ENCODE data around the gene METTL25. TPM values are rescaled to one million over a fixed set of nuclear protein-coding genes. Genes with fewer than 3 reads are reported as not detected.

Gene METTL25
- total RNA-seq, 1 experiment from 2014 or later: 6.3 TPM

DNA sequence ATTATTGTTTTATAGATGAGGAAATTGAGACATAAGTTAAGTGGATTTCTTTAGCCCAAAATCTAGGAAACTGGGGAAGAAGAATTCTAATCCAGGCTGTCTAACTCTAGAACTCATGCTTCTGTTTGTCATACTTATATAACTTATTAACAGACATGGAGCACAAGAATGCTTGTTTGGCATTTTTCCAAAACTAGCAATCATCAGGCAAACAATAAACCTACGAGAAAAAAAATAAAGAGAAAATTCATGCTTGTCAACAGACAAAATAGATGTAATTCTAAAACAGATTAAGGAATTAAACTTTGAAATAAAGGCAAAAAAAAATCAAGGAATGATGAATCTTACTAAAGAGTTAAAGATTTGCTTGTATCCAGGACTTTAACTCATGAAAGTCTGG lies 103.1 kb downstream of the METTL25 start (continued):
- no peak for TF ChIP-seq TEAD4 (CRISPR knock-in tag; IDR thresholded peaks at IDR 0.05)
- TF ChIP-seq, protein P1, sequence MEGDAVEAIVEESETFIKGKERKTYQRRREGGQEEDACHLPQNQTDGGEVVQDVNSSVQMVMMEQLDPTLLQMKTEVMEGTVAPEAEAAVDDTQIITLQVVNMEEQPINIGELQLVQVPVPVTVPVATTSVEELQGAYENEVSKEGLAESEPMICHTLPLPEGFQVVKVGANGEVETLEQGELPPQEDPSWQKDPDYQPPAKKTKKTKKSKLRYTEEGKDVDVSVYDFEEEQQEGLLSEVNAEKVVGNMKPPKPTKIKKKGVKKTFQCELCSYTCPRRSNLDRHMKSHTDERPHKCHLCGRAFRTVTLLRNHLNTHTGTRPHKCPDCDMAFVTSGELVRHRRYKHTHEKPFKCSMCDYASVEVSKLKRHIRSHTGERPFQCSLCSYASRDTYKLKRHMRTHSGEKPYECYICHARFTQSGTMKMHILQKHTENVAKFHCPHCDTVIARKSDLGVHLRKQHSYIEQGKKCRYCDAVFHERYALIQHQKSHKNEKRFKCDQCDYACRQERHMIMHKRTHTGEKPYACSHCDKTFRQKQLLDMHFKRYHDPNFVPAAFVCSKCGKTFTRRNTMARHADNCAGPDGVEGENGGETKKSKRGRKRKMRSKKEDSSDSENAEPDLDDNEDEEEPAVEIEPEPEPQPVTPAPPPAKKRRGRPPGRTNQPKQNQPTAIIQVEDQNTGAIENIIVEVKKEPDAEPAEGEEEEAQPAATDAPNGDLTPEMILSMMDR (IDR thresholded peaks at IDR 0.05): no peak

DNA sequence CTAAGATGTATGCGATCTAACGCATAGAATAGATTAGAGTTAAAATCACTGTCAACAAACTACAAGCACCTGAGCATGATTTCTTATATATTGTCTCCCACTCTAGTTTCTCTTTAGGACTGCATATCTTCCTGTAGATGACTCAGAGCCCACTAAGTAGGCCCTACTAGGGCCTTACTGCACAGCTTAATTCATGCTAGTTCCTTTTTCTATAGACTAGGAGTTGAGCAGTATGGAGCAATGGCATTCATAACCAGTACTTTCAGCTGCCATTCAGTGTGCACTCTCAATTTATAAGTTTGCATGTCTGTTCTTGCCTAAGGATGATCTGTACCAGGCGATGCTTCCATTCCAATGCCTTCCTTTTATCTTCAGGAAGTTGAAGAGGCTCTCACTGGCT lies 103.5 kb downstream of the METTL25 start:
- ChIA-PET POLR2A (no interaction called here), CTCF (no interaction called here)
- no peak overlapping the region for H3K4me3 Mint-ChIP-seq
- H3K36me3 Mint-ChIP-seq: no peaks in the 10 kb centered on the region
- TF ChIP-seq SMAD3 (CRISPR knock-in tag; IDR thresholded peaks at IDR 0.05; ENCODE audit: borderline replicate concordance): no peak
- TF ChIP-seq, protein P2, sequence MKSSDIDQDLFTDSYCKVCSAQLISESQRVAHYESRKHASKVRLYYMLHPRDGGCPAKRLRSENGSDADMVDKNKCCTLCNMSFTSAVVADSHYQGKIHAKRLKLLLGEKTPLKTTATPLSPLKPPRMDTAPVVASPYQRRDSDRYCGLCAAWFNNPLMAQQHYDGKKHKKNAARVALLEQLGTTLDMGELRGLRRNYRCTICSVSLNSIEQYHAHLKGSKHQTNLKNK (CRISPR knock-in tag; IDR thresholded peaks at IDR 0.05): no peak
- TF ChIP-seq, protein P3, sequence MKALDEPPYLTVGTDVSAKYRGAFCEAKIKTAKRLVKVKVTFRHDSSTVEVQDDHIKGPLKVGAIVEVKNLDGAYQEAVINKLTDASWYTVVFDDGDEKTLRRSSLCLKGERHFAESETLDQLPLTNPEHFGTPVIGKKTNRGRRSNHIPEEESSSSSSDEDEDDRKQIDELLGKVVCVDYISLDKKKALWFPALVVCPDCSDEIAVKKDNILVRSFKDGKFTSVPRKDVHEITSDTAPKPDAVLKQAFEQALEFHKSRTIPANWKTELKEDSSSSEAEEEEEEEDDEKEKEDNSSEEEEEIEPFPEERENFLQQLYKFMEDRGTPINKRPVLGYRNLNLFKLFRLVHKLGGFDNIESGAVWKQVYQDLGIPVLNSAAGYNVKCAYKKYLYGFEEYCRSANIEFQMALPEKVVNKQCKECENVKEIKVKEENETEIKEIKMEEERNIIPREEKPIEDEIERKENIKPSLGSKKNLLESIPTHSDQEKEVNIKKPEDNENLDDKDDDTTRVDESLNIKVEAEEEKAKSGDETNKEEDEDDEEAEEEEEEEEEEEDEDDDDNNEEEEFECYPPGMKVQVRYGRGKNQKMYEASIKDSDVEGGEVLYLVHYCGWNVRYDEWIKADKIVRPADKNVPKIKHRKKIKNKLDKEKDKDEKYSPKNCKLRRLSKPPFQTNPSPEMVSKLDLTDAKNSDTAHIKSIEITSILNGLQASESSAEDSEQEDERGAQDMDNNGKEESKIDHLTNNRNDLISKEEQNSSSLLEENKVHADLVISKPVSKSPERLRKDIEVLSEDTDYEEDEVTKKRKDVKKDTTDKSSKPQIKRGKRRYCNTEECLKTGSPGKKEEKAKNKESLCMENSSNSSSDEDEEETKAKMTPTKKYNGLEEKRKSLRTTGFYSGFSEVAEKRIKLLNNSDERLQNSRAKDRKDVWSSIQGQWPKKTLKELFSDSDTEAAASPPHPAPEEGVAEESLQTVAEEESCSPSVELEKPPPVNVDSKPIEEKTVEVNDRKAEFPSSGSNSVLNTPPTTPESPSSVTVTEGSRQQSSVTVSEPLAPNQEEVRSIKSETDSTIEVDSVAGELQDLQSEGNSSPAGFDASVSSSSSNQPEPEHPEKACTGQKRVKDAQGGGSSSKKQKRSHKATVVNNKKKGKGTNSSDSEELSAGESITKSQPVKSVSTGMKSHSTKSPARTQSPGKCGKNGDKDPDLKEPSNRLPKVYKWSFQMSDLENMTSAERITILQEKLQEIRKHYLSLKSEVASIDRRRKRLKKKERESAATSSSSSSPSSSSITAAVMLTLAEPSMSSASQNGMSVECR (CRISPR knock-in tag; IDR thresholded peaks at IDR 0.05; ENCODE audit: borderline replicate concordance): no peak
- TF ChIP-seq OVOL2 (CRISPR knock-in tag; IDR thresholded peaks at IDR 0.05; ENCODE audit: borderline replicate concordance): no peak
- no peak for TF ChIP-seq ATF1 (CRISPR knock-in tag; IDR thresholded peaks at IDR 0.05)
- no peak for TF ChIP-seq ESRRA (CRISPR knock-in tag; IDR thresholded peaks at IDR 0.05; ENCODE audit: borderline replicate concordance)
- TF ChIP-seq RORB (CRISPR knock-in tag; IDR thresholded peaks at IDR 0.05): no peak
- no peak for TF ChIP-seq ZNF138 (CRISPR knock-in tag; conservative IDR thresholded peaks at IDR 0.05)
- TF ChIP-seq, protein P4, sequence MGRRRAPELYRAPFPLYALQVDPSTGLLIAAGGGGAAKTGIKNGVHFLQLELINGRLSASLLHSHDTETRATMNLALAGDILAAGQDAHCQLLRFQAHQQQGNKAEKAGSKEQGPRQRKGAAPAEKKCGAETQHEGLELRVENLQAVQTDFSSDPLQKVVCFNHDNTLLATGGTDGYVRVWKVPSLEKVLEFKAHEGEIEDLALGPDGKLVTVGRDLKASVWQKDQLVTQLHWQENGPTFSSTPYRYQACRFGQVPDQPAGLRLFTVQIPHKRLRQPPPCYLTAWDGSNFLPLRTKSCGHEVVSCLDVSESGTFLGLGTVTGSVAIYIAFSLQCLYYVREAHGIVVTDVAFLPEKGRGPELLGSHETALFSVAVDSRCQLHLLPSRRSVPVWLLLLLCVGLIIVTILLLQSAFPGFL (CRISPR knock-in tag; IDR thresholded peaks at IDR 0.05; ENCODE audit: borderline replicate concordance): no peak
- TF ChIP-seq, protein P5, sequence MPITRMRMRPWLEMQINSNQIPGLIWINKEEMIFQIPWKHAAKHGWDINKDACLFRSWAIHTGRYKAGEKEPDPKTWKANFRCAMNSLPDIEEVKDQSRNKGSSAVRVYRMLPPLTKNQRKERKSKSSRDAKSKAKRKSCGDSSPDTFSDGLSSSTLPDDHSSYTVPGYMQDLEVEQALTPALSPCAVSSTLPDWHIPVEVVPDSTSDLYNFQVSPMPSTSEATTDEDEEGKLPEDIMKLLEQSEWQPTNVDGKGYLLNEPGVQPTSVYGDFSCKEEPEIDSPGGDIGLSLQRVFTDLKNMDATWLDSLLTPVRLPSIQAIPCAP (CRISPR knock-in tag; IDR thresholded peaks at IDR 0.05): no peak
- TF ChIP-seq SOX15 (CRISPR knock-in tag; IDR thresholded peaks at IDR 0.05): no peak
- TF ChIP-seq, protein P6, sequence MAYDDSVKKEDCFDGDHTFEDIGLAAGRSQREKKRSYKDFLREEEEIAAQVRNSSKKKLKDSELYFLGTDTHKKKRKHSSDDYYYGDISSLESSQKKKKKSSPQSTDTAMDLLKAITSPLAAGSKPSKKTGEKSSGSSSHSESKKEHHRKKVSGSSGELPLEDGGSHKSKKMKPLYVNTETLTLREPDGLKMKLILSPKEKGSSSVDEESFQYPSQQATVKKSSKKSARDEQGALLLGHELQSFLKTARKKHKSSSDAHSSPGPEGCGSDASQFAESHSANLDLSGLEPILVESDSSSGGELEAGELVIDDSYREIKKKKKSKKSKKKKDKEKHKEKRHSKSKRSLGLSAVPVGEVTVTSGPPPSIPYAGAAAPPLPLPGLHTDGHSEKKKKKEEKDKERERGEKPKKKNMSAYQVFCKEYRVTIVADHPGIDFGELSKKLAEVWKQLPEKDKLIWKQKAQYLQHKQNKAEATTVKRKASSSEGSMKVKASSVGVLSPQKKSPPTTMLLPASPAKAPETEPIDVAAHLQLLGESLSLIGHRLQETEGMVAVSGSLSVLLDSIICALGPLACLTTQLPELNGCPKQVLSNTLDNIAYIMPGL (CRISPR knock-in tag; IDR thresholded peaks at IDR 0.05): no peak
- TF ChIP-seq CREM (CRISPR knock-in tag; IDR thresholded peaks at IDR 0.05): no peak
- no peak for TF ChIP-seq TEAD4 (CRISPR knock-in tag; IDR thresholded peaks at IDR 0.05)
- TF ChIP-seq JAZF1 (CRISPR knock-in tag; IDR thresholded peaks at IDR 0.05): no peak
- ATAC-seq (no peak), DNase-seq (ENCODE audit: low spot score) (no peak)
- no peaks in the 10 kb centered on the region for H3K4me1 Mint-ChIP-seq
- H3K27me3 Mint-ChIP-seq (ENCODE audit: low read depth): no peaks in the 10 kb centered on the region
- H3K27ac Mint-ChIP-seq: no peak overlapping the region
- no peaks in the 10 kb centered on the region for H3K9me3 Mint-ChIP-seq

All from WTC11 (cell line).